OCI-LY7 (cell line): ENCODE measurements around the gene PTPN9.

Experiments used
- CTCF ChIP-seq: fragments of 200-600 bp; sonication (generic); conservative IDR thresholded peaks from 2 replicates; pipeline ENCODE4 v1.5.1; 2014; ENCODE audit warnings: mild to moderate bottlenecking, antibody characterized with exemption, low read length, moderate library complexity, mixed read lengths
- EZH2phosphoT487 ChIP-seq: fragments of 200-600 bp; sonication (generic); IDR thresholded peaks from 2 replicates; pipeline ENCODE4 v1.6.1; 2018; ENCODE audit warnings: low read depth, borderline replicate concordance, mild to moderate bottlenecking, mixed run types, antibody characterized with exemption, low read length, moderate library complexity, mixed read lengths

DNA sequence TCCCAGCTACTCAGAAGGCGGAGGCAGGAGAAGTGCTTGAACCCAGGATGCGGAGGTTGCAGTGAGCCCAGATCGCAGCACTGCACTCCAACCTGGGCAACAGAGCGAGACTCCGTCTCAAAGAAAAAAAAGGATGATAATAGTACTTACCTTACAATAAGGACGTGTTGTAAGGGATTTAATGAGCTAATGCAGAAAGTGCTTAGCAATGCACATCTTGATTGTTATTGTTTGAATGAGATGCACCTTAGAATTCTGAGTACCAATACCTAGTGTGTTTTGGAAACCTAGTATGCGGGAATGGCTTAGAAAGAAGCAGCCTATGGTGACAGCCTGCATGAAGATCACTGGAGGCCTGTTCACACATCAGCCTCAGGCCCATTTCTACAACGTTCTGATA, 26.9 kb upstream of the PTPN9 start:
- TF ChIP-seq CTCF (no peak), EZH2phosphoT487 (no peak)
